ENCODE results near the gene CLEC1A. TPM values are rescaled to one million over a fixed set of nuclear protein-coding genes. Genes with fewer than 3 reads are reported as not detected.

The CLEC1A gene
- total RNA-seq, 1 experiment from 2014 or later: not detected

- DNase-seq (ENCODE audit: extremely low read depth, low read depth): no peak
These were observed 2.9 kb upstream of the CLEC1A start for GRCh38 chr12:10101648-10102220.

- DNase-seq (ENCODE audit: extremely low read depth, low read depth): no peak
These were observed 2.3 kb upstream of the CLEC1A start for GRCh38 chr12:10101042-10101579.

GRCh38 chr12:10097521-10097920 is 1.3 kb downstream of the CLEC1A start:
- DNase-seq (ENCODE audit: extremely low read depth, low read depth): no peak

GRCh38 chr12:10095971-10096370 is 2.8 kb downstream of the CLEC1A start:
- no peak for DNase-seq (ENCODE audit: extremely low read depth, low read depth)

GRCh38 chr12:10094646-10095395 is 4.0 kb downstream of the CLEC1A start:
- no peak for DNase-seq (ENCODE audit: extremely low read depth, low read depth)

- no peak for DNase-seq (ENCODE audit: extremely low read depth, low read depth)
These were observed 9.6 kb downstream of the CLEC1A start for GRCh38 chr12:10088955-10089900.

- no peak for DNase-seq (ENCODE audit: extremely low read depth, low read depth)
These were observed 10.8 kb downstream of the CLEC1A start for GRCh38 chr12:10088031-10088430.

GRCh38 chr12:10086387-10086786 is 12.4 kb downstream of the CLEC1A start:
- DNase-seq (ENCODE audit: extremely low read depth, low read depth): no peak

GRCh38 chr12:10084733-10085132 is 14.1 kb downstream of the CLEC1A start:
- DNase-seq (ENCODE audit: extremely low read depth, low read depth): no peak

- DNase-seq (ENCODE audit: extremely low read depth, low read depth): no peak
These were observed 16.5 kb downstream of the CLEC1A start for GRCh38 chr12:10082117-10082874.

- no peak for DNase-seq (ENCODE audit: extremely low read depth, low read depth)
These were observed 23.3 kb downstream of the CLEC1A start for GRCh38 chr12:10075451-10075850.

- no peak for DNase-seq (ENCODE audit: extremely low read depth, low read depth)
These were observed 25.5 kb downstream of the CLEC1A start for GRCh38 chr12:10073261-10073660.

- no peak for DNase-seq (ENCODE audit: extremely low read depth, low read depth)
These were observed 26.7 kb downstream of the CLEC1A start for GRCh38 chr12:10072131-10072530.

- no peak for DNase-seq (ENCODE audit: extremely low read depth, low read depth)
These were observed 28.4 kb downstream of the CLEC1A start for GRCh38 chr12:10070380-10070779.

- DNase-seq (ENCODE audit: extremely low read depth, low read depth): no peak
These were observed 28.8 kb downstream of the CLEC1A start for GRCh38 chr12:10069976-10070375.

- no peak for DNase-seq (ENCODE audit: extremely low read depth, low read depth)
These were observed 29.7 kb downstream of the CLEC1A start for GRCh38 chr12:10069099-10069498.

- DNase-seq (ENCODE audit: extremely low read depth, low read depth): no peak
These were observed 30.1 kb downstream of the CLEC1A start for GRCh38 chr12:10068644-10069043.

- no peak for DNase-seq (ENCODE audit: extremely low read depth, low read depth)
These were observed 30.8 kb downstream of the CLEC1A start for GRCh38 chr12:10067942-10068341.

- no peak for DNase-seq (ENCODE audit: extremely low read depth, low read depth)
These were observed 31.5 kb downstream of the CLEC1A start for GRCh38 chr12:10067264-10067663.

GRCh38 chr12:10065241-10065640 is 33.5 kb downstream of the CLEC1A start:
- DNase-seq (ENCODE audit: extremely low read depth, low read depth): no peak
